NCI-H2196 (cell line): Measurements from ENCODE around the gene PDE4D.

Experiments used
- DNase-seq: peaks from one replicate; lab custom pipeline; 2025; ENCODE audit not compliant: unreplicated experiment; lab: John Stamatoyannopoulos, UW

PDE4D gene

GRCh38 chr5:59132131-59132530, 761.4 kb downstream of the PDE4D start:
- no peak for DNase-seq

- no peak for DNase-seq
These were observed 763.1 kb downstream of the PDE4D start for GRCh38 chr5:59130431-59130830.

- no peak for DNase-seq
These were observed 764.8 kb downstream of the PDE4D start for GRCh38 chr5:59128646-59129290.

- DNase-seq: peak; percentile 15
These were observed 766.6 kb downstream of the PDE4D start for GRCh38 chr5:59126708-59127573.

GRCh38 chr5:59126016-59126707, 767.4 kb downstream of the PDE4D start:
- DNase-seq: no peak

- DNase-seq: peak; percentile 2
These were observed 768.2 kb downstream of the PDE4D start for GRCh38 chr5:59125011-59125961.

- DNase-seq: no peak
These were observed 769.6 kb downstream of the PDE4D start for GRCh38 chr5:59123595-59124561.

GRCh38 chr5:59119480-59119879, 774.0 kb downstream of the PDE4D start:
- DNase-seq: no peak

- no peak for DNase-seq
These were observed 776.2 kb downstream of the PDE4D start for GRCh38 chr5:59117320-59117719.

GRCh38 chr5:59116231-59116865, 777.2 kb downstream of the PDE4D start:
- no peak for DNase-seq

- no peak for DNase-seq
These were observed 778.2 kb downstream of the PDE4D start for GRCh38 chr5:59115345-59115744.

GRCh38 chr5:59109383-59109782, 784.1 kb downstream of the PDE4D start:
- no peak for DNase-seq

- DNase-seq: no peak
These were observed 785.8 kb downstream of the PDE4D start for GRCh38 chr5:59107692-59108091.

GRCh38 chr5:59104400-59105127, 789.0 kb downstream of the PDE4D start:
- DNase-seq: no peak

- no peak for DNase-seq
These were observed 790.2 kb downstream of the PDE4D start for GRCh38 chr5:59103303-59103702.

GRCh38 chr5:59102437-59102836, 791.1 kb downstream of the PDE4D start:
- DNase-seq: no peak

- DNase-seq: no peak
These were observed 792.7 kb downstream of the PDE4D start for GRCh38 chr5:59100875-59101274.

- DNase-seq: no peak
These were observed 793.6 kb downstream of the PDE4D start for GRCh38 chr5:59099995-59100345.
